Measurements from ENCODE around the gene AGTR1. TPM values are rescaled to one million over a fixed set of nuclear protein-coding genes. Genes with fewer than 3 reads are reported as not detected.

AGTR1 gene
- total and polyA plus RNA-seq, 11 donors: 0.40 to 12.6 (median 1.2) TPM

GRCh38 chr3:148736086-148736485 lies 38.4 kb downstream of the AGTR1 start:
- Histone ChIP-seq H3K27me3 (no peaks in the 10 kb centered on the region), H3K4me3 (no peak overlapping the region), H3K9me3 (no peaks in the 10 kb centered on the region), H3K27ac (no peak overlapping the region), H3K36me3 (no peaks in the 10 kb centered on the region), H3K4me1 (peaks cover 0 to 5% (median 0%) of the 10 kb centered on the region in 12 donors)
- intact Hi-C loops (cut with DNase I): no loop called here
- TF ChIP-seq POLR2A (IDR thresholded peaks at IDR 0.05) (no peak), CTCF (IDR thresholded peaks at IDR 0.05) (no peak)
- ATAC-seq: no peak
- WGBS, 4 donors: 77 to 86% (median 80%) methylated on average over 3 of the region's 3 CpGs
- DNase-seq: no peak

GRCh38 chr3:148737104-148737530 lies 39.4 kb downstream of the AGTR1 start:
- Histone ChIP-seq H3K9me3 (no peaks in the 10 kb centered on the region), H3K36me3 (no peaks in the 10 kb centered on the region), H3K4me3 (no peak overlapping the region), H3K27me3 (no peaks in the 10 kb centered on the region), H3K27ac (no peak overlapping the region), H3K4me1 (peaks cover 0 to 5% (median 0%) of the 10 kb centered on the region in 12 donors)
- TF ChIP-seq CTCF (IDR thresholded peaks at IDR 0.05) (no peak), POLR2A (IDR thresholded peaks at IDR 0.05) (no peak)
- 32 to 56% (median 44%) methylated on average over 2 of the region's 2 CpGs for WGBS, 4 donors
- intact Hi-C loops (cut with DNase I): no loop called here
- ATAC-seq (no peak), DNase-seq (no peak)

GRCh38 chr3:148739720-148740119 lies 42.0 kb downstream of the AGTR1 start:
- Histone ChIP-seq H3K27ac (no peak overlapping the region), H3K36me3 (no peaks in the 10 kb centered on the region), H3K4me1 (peaks cover 0 to 5% (median 0%) of the 10 kb centered on the region in 12 donors), H3K27me3 (no peaks in the 10 kb centered on the region), H3K9me3 (no peaks in the 10 kb centered on the region), H3K4me3 (no peak overlapping the region)
- no peak for DNase-seq
- intact Hi-C loops (cut with DNase I): no loop called here
- TF ChIP-seq POLR2A (IDR thresholded peaks at IDR 0.05): no peak
- TF ChIP-seq CTCF (IDR thresholded peaks at IDR 0.05): no peak
- WGBS, 4 donors: 75 to 92% (median 88%) methylated on average over 1 of the region's 1 CpG
- no peak for ATAC-seq

- intact Hi-C loops (cut with DNase I): no loop called here
- no peak overlapping the region for H3K4me3 ChIP-seq
- peaks cover 0 to 5% (median 0%) of the 10 kb centered on the region in 12 donors for H3K4me1 ChIP-seq
- TF ChIP-seq CTCF (IDR thresholded peaks at IDR 0.05): no peak
- no peak for TF ChIP-seq POLR2A (IDR thresholded peaks at IDR 0.05)
- ATAC-seq (no peak), DNase-seq (no peak)
- WGBS, 4 donors: 80 to 92% (median 87%) methylated on average over 2 of the region's 2 CpGs
- no peaks in the 10 kb centered on the region for H3K27me3 ChIP-seq
- no peak overlapping the region for H3K27ac ChIP-seq
- H3K36me3 ChIP-seq: no peaks in the 10 kb centered on the region
- no peaks in the 10 kb centered on the region for H3K9me3 ChIP-seq
Observed at GRCh38 chr3:148740291-148740690, 42.6 kb downstream of the AGTR1 start.

All from heart left ventricle (tissue), 16 donors.